ACHN (cell line): ENCODE data around the gene L1TD1.
"Not testable (repeated sequence)": the region's sequence is repeated elsewhere in the genome, so short reads cannot be mapped to it uniquely, and the experiment has no call there.

Source experiments
- DNase-seq: peaks from one replicate; pipeline ENCODE4 v3.0.0-alpha.2; 2015
- in situ Hi-C: cut with HindIII; loops from 2 replicates; pipeline ENCODE4 v1.10.0; 2017; ENCODE audit warnings: low sequenced_read_pairs, low pct_ligation_motif_present, low pct_unique_long_range_greater_than_20kb

The L1TD1 gene

DNA sequence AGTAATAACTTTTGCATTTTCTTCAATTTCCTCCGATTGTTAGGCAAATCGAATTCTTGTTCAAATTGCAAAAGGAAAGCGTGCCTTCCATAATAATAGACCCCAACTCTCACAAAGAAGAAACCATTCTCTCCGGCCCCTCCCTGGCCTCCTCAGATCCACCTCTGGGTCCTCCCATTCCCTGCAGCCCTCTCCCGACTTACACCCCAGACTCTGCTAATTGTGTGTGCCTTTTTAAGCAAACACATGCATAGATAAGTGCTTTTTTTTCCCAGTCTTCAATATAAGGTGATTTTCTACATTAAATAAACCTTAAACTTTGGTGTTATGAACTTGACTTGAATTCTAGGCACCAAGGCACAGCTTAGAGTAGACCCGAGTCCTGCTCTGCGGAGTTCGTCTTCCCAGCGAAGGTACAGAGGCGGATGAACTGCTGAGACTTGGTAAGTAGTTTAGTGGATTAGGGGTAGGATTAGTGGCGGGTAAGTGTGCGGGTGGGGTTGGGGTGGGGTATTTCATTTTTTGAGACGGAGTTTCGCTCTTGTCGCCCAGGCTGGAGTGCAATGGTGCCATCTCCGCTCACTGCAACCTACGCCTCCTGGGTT is 1.5 kb downstream of the L1TD1 start:
- in situ Hi-C loops = no loop called here
- no peak for DNase-seq

DNA sequence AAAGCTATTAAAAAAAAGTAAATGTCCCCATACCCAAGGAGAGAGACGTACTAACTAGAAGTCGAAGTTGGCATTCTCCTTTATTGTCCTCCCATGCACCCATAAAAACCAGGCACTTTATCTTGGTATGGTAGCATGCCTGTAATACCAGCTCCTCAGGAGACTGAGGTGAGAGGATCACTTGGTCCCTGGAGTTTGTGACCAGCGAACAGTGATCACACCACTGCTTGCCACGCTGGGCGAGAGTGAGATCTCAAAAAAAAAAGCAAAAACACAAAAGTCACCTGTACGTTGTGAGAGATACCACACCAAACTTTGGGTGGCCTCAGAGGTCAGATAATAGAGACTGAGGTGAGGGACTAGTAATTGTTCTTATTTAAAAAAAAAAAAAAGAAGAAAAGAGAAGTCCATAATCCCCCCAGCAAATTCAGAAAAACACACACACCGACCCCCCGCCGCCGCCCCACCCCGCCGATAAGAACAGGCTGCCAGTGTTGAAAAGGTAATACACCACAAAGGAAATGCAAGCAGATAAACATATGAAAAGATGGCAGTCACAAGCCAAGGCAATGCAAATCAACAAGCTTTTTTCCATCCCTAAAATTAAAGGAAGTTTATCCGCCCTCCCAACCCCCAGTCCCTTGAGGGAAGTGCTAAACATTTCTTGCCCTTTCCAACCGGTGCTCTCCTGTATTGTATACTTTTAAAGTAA is 3.6 kb downstream of the L1TD1 start:
- no peak for DNase-seq
- in situ Hi-C loops = no loop called here

DNA sequence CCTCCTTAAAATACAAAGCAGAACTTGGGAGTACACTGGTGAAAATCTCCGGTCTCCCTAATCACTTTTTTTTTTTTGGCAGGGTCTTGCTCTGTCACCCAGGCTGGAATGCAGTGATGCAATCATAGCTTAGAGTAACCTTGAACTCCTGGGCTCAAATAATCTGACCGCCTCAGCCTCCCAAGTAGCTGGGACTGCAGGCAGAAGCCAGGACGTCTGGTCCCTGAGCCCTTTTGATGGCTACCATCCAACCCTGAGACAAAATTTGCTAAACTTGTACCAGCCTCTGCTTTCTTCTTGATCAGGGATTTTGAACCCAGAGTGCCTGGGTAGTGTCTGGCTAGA is 4.1 kb downstream of the L1TD1 start:
- in situ Hi-C loops = no loop called here
- no peak for DNase-seq

DNA sequence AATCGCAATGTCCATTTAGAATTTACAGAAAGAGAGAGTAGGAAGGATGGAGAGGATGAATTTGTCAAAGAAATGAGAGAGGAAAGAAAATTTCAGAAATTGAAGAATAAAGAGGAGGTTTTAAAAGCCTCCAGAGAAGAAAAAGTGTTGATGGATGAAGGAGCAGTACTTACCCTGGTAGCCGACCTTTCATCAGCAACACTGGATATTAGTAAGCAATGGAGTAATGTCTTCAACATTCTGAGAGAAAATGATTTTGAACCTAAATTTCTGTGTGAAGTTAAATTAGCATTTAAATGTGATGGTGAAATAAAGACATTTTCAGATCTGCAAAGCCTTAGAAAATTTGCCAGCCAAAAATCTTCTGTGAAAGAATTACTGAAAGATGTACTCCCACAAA is 12.5 kb downstream of the L1TD1 start:
- DNase-seq = no peak
- in situ Hi-C loops = no loop called here

DNA sequence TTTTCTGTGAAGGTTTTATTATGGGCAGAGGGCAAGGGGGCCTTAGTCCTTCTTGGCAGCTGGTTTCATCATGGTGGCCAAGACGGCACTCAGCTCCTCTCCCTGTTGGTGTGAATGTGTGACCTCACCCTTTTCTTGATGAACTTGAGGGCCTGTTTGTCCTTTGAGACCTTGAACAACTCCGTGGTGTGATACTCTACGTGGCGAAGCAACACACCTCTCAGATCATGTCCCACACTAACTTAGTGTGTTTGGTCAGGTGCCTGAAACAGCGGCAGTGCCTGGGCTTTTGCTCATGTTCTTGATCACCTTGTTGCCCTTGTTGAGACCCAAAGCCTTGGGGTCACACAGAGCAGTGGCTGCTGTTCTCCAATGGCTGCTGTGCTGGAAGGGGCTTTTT is 13.4 kb downstream of the L1TD1 start:
- DNase-seq = no peak
- in situ Hi-C loops = no loop called here

DNA sequence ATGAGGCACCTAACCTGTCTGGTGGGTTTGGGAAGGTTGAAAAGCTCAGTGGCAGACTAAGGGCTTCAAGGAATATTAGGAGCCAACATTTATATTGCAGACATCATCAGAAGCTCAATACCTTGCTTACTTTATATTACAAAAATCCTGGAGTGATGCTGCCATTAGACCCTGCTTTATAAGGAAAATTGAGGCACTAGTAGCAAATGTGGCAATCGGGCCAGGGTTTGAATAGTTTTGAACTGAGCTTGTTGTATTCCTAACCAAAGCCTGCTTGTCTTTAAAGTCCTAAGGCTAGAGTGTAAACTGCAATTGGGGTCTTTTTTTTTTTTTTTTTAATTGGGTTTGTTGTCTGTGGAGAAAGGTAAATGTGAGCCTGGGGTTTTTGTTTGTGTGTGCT is 14.3 kb downstream of the L1TD1 start:
- in situ Hi-C loops = no loop called here
- DNase-seq = no peak

DNA sequence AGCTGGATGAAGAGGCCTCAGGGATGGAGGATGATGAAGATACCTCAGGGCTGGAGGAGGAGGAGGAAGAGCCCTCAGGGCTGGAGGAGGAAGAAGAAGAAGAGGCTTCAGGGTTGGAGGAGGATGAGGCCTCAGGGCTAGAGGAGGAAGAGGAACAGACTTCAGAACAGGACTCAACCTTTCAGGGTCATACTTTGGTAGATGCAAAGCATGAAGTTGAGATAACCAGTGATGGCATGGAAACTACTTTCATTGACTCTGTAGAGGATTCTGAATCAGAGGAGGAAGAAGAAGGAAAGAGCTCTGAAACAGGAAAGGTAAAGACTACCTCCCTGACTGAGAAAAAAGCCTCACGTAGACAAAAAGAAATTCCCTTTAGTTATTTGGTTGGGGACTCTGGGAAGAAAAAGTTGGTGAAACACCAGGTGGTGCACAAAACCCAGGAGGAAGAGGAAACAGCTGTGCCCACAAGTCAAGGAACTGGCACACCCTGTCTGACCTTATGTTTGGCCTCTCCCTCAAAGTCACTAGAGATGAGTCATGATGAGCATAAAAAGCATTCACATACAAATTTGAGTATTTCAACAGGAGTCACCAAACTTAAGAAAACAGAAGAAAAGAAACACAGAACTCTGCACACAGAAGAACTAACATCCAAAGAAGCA is 15.4 kb downstream of the L1TD1 start:
- in situ Hi-C loops = no loop called here
- DNase-seq = no peak

DNA sequence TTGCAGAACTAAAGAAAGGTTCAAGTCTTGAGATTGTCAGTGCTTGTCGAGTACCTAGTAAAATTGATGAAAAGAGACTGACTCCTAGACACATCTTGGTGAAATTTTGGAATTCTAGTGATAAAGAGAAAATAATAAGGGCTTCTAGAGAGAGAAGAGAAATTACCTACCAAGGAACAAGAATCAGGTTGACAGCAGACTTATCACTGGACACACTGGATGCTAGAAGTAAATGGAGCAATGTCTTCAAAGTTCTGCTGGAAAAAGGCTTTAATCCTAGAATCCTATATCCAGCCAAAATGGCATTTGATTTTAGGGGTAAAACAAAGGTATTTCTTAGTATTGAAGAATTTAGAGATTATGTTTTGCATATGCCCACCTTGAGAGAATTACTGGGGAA is 16.3 kb downstream of the L1TD1 start:
- in situ Hi-C loops = no loop called here
- DNase-seq = no peak

DNA sequence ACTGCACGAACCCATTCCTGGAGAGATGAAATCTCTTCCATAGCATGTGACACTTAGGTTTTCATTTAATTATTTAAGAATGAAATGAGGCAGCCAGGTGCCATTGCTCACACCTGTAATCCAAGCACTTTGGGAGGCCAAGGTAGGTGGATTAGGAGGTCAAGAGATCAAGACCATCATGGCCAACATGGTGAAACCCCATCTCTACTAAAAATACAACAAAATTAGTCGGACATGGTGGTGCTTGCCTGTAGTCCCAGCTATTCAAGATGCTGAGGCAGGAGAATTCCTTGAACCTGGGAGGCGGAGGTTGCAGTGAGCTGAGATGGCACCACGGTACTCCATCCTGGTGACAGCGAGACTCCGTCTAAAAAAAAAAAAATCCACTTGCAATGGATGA is 17.8 kb downstream of the L1TD1 start:
- DNase-seq = no peak
- in situ Hi-C loops = no loop called here

DNA sequence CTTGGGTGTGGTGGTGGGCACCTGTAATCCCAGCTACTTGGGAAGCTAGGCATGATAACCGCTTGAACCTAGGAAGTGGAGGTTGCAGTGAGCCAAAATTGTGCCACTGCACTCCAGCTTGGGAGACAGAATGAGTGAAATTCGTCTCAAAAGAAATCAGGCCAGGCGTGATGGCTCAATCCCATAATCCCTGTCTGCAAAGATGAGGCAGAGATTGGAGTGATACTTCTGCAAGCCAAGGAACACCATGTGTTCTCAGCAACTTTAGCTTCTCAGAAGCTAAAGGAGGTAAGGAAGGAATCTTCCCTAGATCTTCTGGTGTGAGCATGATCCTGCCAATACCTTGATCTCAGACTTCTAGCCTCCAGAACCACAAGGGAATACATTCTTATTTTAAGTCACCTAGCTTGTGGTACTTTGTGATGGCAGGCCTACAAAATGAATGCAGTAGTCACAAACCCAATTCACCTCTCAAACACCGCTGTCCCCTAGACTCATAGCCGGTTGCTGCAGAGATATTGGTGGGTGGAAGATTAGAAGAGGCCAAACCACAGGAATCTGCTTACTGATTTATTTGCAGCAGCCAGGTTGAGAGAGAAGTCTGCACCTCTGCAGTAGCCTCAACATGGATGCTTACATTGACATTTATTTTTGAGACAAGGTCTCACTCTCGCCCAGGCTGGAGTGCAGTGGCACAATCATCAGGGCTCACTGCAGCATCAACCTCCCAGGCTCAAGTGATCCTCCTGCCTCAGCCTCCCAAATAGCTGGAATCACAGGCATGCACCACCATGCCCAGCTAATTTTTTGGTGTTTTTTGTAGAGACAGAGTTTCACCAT is 18.6 kb downstream of the L1TD1 start:
- in situ Hi-C loops = no loop called here
- no peak for DNase-seq

DNA sequence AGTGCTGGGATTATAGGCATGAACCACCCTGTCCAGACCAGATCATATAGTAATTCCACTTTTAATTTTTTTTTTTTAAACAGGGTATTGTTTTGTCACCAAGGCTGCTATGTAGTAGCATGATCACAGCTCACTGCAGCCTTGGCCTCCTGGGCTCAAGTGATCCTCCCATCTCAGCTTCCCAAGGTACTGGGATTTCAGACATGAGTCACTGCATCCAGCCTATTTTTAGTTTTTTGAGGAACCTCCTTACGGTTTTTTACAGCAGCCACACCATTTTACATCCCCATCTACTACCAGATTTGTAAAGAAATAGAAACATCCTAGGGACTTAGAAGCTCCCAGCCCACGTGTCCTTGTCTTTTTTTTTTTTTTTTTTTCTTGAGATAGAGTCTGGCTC is 24.0 kb downstream of the L1TD1 start:
- in situ Hi-C loops = no loop called here
- no peak for DNase-seq

DNA sequence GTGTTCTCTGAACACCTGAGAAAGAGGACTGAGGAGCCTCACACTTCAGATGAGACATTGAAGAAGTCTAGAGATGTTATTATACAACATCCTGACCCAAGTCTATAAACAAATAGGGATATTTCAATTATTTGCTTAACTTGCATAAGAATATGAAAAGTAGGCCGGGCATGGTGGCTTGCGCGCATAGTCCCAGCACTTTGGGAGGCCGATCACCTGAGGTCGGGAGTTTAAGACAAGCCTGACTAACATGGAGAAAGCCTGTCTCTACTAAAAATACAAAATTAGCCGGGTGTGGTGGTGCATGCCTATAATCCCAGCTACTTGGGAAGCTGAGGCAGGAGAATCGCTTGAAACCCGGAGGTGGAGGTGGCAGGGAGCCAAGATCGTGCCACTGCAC is 25.8 kb downstream of the L1TD1 start:
- DNase-seq, in situ Hi-C loops: not testable (repeated sequence)

DNA sequence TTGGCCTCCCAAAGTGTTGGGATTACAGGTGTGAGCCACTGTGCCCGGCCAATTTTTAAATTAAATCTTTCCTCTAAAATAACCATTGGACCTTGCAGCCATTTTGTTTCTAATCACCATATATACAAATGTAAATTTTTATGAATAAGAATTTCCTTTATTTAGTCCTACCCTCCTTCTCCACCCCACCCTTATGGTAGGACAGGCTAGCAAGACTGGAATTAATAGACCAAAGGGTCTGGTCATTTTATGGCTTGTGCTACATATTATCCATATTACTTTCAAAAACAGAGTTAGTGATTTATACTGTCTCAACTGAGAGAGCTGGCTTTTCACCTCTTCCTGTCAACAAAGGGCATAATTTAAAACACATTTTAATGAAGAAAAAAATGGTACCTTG is 26.5 kb downstream of the L1TD1 start:
- in situ Hi-C loops = no loop called here
- no peak for DNase-seq

DNA sequence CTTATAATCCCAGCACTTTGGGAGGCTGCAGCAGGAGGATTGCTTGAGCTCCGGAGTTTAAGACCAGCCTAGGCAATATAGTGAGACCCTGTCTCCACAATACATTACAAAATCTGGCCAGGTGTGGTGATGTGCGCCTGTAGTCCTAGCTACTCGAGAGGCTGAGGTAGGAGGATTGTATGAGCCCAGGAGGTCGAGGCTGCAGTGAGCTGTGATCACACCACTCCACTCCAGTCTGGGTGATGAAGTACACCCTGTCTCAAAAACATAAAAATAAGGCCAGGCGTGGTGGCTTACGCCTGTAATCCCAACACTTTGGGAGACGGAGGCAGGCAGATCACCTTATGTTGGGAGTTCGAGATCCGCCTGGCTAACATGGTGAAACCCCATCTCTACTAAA is 27.7 kb downstream of the L1TD1 start:
- DNase-seq = no peak
- in situ Hi-C loops = no loop called here

DNA sequence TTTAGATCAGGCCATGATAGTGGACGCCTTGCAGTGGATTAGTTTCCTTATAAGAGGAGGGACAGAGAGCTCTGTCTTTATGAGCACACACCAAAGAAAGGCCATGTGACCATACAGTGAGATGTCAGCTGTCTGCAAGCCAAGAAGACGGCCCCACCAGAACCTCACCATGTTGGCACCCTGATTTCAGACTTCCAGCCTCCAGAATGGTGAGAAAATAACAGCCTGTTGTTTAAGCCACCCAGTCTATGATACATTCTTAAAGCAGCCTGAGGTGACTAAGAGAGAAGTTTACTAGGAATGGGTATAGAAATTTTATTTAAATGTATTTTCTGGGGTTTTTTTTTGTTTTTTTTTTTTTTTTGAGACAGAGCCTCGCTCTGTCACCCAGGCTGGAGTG is 29.5 kb downstream of the L1TD1 start:
- in situ Hi-C loops = no loop called here
- DNase-seq = no peak

DNA sequence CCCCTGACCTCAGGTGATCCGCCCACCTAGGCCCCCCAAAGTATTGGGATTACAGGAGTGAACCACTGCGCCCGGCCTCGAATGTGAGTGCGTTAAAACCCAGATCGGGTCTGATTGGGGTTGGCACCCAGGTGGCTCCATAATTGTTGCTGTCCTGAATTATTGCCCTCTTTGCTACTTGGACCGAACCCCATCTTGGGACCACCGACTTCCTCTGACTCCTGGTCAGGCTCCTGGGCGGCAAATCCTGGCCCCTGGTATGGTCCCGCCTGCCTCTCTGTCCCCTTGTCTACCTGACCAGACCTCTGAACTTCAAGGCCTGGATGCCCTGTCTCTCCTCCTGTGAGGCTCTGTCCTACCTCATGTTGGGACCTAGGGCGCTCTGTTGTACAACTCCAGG is 32.8 kb downstream of the L1TD1 start:
- in situ Hi-C loops = no loop called here

DNA sequence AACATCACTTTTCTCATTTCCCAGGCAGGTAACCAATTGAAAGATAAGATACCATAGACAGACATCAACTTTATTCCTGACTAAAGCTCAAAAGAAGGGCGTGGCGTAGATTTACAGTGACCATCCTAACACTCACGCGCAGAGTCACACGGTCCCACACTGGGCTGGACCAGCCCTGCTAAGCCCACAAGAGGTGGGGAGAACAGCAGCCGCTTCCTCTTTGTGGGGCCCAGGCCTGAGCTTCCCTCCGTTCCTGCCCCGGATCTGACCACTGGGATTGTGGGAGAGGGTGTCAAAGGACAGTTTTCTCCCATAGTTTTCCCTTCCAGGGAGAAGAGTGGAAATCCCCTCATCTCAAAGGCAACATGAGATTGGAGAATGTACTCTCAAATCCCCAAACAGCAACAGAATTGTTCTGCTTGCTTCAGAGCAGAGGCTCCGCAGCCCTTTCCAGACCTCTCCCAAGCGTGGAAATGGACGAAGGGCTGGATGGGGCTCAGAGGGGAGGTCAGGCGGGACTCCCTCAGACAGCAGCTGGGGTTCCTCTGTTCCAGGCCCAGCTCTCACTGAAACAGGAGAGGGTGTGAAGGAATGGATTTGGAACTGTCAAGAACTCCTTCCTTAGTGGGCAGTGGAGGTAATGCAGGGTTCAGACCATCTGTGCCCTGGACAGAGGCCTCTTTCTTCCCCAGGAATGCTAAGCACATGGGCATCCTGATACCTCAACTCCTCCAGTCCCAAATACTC is 33.7 kb downstream of the L1TD1 start:
- DNase-seq = no peak
- in situ Hi-C loops = no loop called here

More for the DNA sequence above, 32.8 kb downstream of the L1TD1 start:
- DNase-seq = no peak

DNA sequence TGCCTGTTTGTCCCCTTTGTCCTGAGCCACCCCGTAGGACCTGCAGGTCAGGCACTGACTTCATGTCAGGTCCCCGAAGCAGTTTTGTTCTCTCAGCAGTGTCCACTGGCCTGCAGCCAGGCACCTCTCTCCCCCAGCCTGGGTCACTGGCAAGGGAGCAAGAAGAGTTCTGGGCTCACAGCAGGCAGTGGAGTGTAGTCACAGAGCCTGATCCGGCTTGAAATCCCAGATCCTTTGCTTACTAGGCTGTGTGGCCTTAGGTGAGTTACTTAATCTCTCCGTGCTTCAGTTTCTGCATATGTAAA is 34.2 kb downstream of the L1TD1 start:
- in situ Hi-C loops = no loop called here
- DNase-seq = no peak

DNA sequence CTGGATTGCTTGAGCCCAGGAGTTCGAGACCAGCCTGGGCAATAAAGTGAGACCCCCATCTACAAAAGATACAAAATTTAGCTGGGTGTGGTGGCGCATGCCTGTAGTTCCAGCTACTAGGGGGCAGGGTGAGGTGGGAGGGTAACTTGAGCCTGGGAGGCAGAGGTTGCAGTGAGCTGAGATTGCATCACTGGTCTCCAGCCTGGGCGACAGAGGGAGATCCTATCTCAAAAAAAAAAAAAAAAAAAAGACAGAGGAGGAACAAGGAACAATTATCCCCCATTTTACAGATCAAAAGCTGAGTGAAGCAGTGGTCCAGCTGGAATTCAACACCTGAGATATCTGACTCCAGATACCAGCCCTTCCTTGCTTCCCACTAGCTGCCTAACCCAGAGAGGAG is 34.8 kb downstream of the L1TD1 start:
- no peak for DNase-seq
- in situ Hi-C loops = no loop called here
